Cardiac fibroblast (primary cell): ENCODE data around the gene RPS14.

Experiments
- DNase-seq, 2 donors: peaks; one replicate each; pipeline versions ENCODE4 v3.0.0 to v3.0.0-alpha.2; 2010; ENCODE audit warnings: low read depth in 2 of 2
- H3K4me3 ChIP-seq, 2 donors: replicated peaks in 1 of 2; 1 replicate in 1 of 2; 2 replicates in 1 of 2; pipeline ENCODE4 v1.5.1; 2011; ENCODE audit warnings: low read depth in 2 of 2, low read length in 2 of 2, mild to moderate bottlenecking in 2 of 2, moderate library complexity in 1 of 2
- TF ChIP-seq, protein P1 (sequence below): IDR thresholded peaks from one replicate; pipeline ENCODE4 v1.5.1; 2011; ENCODE audit warnings: low read depth, mild to moderate bottlenecking, low read length, inconsistent platforms

Gene RPS14

DNA sequence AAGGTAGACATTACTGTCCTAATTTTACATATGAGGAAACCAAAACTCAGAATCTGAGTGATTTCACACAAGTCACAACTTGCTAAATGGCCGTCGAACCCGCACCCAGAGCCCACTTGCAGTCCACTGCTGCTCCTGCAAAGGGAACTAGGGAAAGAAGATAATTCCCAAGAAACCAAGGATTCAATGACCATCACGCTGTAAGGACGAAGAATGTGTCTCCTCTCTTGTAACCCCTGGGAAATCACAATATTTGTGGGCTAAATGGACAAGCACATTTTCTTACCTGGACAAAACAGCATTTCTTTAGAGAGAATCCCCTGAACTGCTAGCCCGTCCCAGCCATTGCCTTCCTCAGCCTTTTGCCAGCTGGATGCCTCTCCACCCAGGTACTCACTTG lies 2.4 kb downstream of the RPS14 start:
- no peak overlapping the region for H3K4me3 ChIP-seq
- DNase-seq: no peak
- TF ChIP-seq, protein P1, sequence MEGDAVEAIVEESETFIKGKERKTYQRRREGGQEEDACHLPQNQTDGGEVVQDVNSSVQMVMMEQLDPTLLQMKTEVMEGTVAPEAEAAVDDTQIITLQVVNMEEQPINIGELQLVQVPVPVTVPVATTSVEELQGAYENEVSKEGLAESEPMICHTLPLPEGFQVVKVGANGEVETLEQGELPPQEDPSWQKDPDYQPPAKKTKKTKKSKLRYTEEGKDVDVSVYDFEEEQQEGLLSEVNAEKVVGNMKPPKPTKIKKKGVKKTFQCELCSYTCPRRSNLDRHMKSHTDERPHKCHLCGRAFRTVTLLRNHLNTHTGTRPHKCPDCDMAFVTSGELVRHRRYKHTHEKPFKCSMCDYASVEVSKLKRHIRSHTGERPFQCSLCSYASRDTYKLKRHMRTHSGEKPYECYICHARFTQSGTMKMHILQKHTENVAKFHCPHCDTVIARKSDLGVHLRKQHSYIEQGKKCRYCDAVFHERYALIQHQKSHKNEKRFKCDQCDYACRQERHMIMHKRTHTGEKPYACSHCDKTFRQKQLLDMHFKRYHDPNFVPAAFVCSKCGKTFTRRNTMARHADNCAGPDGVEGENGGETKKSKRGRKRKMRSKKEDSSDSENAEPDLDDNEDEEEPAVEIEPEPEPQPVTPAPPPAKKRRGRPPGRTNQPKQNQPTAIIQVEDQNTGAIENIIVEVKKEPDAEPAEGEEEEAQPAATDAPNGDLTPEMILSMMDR: no peak

DNA sequence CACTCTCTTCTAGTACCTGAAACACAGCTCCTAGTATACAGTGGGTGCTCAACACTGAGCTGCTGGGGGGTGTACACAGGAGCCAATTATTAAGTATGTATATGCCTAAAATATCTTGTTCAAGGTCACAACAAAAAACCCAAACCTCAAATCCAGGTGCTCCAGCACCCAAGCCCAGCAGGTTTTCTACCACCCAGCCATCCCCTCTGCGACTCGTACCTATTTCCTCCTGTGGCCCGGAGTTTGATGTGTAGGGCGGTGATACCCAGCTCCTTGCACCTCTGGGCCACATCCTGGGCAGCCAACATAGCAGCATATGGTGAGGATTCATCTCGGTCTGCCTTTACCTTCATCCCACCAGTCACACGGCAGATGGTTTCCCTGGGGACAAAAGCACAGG lies 3.0 kb downstream of the RPS14 start:
- no peak for DNase-seq
- TF ChIP-seq, protein P1: no peak
- H3K4me3 ChIP-seq: no peak overlapping the region

DNA sequence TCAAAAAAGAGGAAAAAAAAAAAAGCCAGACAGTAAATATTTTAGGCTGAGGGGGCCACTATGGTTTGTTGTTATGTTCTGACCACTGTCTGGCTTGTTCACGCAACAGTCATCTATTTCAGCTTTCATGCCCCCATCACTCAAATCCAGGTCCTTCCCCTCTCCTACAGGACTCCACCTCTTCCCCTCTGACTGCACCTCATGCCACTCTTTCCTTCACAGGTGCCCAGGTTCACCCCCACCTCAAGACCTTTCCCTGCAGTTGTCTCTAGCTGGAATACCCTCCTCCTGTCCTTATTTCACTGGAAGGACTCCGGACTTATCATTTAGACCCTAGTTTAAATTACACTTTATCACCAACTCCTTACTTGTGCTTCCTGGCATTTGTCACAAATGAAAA lies 3.5 kb downstream of the RPS14 start:
- TF ChIP-seq, protein P1: no peak
- DNase-seq: no peak
- H3K4me3 ChIP-seq: no peak overlapping the region

DNA sequence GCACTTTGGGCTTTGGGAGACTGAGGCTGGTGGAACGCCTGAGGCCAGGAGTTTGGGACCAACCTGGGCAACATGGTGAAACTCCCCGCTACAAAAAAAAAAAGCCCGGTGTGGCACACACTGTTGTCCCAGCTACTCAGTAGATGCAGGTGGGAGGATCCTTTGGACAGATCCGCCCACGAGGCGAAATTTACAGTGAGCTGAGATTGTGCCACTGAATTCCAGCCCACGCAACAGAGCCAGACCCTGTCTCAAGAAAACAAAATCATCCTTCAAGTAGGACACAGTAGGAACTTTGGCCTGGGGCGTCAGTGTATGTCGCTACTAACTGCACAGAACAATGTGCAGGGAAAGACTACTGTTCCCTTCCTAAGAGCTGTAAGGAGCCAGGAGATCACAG lies 4.8 kb downstream of the RPS14 start:
- TF ChIP-seq, protein P1: no peak
- DNase-seq: no peak
- no peak overlapping the region for H3K4me3 ChIP-seq

DNA sequence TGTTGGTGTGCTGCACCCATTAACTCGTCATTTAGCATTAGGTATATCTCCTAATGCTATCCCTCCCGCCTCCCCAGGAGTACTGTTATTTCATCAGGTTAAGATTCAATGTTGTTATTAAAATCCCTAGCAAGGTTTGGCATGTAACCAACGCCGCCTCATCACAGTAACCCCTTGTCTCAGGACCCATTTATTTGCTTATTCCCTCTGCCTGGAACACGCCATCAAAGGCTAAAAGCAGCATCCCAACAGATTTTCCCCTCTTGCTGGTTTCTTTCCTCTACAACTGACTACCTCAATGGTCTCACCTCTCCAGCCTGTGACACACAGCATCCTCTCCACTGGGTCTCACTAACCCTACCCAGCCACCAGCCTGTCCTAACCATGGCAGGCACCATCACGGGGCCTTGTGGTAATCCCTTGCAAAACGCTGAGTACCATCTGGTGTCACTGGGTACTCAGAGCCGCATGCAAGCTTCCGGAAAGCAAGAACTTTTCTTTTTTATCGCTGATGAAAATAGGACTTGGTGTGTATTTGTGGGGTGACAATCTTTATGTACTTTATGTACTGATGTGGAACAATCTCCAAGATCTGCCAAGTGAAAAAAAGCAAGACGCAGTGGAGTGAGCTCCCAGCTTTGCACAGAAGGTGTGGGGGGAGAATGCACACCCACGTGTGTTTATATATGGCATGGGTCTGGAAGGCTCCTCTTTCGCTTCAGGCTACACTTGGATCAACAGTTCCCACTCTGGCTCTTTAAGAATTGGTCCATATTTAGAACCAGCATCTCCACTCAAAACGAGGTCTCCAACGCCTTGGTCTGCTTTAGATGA lies 6.1 kb downstream of the RPS14 start:
- no peak overlapping the region for H3K4me3 ChIP-seq
- DNase-seq: no peak
- TF ChIP-seq, protein P1: no peak

DNA sequence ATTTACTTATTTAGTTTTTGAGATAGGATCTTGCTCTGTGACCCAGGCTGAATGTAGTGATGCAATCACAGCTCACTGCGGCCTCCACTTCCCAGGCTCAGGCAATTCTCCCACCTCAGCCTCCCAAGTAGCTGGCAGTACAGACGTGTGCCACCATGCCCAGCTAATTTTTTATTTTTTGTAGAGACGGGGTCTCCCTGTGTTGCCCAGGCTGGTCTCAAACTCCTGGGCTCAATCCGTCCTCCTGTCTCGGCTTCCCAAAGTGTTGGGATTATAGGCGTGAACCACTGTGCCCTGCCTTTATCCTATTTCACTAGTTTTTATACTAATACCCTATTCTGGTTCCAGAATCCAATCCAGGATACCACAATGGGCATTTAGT lies 6.8 kb downstream of the RPS14 start:
- no peak for DNase-seq
- H3K4me3 ChIP-seq: no peak overlapping the region
- TF ChIP-seq, protein P1: no peak
